ENCODE measurements around the gene MICAL3.
A peak's percentile ranks its signal among the peaks of the same experiment; 100 is the strongest.

MICAL3 gene

DNA sequence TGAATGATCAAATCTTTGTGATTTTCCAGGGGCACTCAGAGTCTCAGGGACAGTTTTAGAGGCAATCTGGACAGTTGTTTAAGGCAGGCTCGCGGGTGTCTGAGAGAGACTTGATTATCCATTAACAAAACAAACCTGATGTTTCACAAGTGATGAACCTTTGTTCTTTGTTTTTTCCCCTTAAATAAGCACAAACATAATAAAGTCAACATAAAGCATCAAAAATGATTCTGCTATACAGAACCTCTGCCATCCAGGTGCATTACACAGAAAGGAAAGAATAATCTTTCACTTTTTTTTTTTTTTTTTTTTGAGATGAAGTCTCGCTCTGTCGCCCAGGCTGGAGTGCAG, 263.2 kb downstream of the MICAL3 start:
- no peak overlapping the region for H3K27ac ChIP-seq
- H3K4me3 ChIP-seq = no peak overlapping the region
- peaks cover 25% of the 10 kb centered on the region for H3K36me3 ChIP-seq
- H3K4me1 ChIP-seq = peaks cover 39% of the 10 kb centered on the region
- H4K20me1 ChIP-seq = peaks cover 95% of the 10 kb centered on the region
- H3K27me3 ChIP-seq = no peaks in the 10 kb centered on the region
- no peak overlapping the region for H3K9ac ChIP-seq
- no peaks in the 10 kb centered on the region for H3K9me3 ChIP-seq
- no peak for TF ChIP-seq Cebpa-rat (IDR thresholded peaks at IDR 0.05)
- H3K4me2 ChIP-seq = no peak overlapping the region

DNA sequence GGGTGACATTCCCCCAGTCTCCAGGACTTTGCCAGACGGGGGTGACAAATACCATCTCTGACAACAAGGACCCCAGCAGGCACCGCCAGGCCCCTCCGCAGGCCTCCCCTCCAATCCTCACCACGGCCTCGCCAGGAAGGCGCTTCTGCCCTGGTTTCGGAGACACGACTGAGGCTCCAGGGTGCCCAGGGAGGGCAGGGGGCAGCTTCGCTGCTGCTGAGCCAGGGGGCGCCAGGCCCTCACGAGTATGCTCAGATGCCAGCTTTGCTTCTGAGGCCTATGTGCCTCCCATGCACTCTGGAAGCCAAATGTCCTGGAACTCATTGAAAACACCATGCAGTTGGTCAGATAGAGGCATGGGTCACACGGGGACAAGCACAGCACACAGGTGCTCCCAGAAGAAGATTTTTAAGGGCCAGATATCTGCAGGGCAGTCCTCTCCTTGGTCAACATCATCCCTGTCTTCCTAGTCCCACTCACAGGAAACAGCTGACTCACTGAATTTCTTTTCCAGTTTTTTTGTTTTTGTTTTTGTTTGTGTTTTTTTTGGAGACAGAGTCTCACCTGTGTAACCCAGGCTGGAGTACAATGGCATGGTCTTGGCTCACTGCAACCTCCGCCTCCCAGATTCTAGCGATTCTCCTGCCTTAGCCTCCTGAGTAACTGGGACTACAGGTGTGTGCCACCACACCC, 270.0 kb downstream of the MICAL3 start:
- Histone ChIP-seq H4K20me1 (peaks cover 91% of the 10 kb centered on the region), H3K4me2 (no peak overlapping the region), H3K4me3 (no peak overlapping the region), H3K27ac (no peak overlapping the region), H3K9me3 (no peaks in the 10 kb centered on the region), H3K4me1 (peaks cover 13% of the 10 kb centered on the region), H3K9ac (no peak overlapping the region), H3K27me3 (no peaks in the 10 kb centered on the region), H3K36me3 (peaks cover 55% of the 10 kb centered on the region)
- no peak for TF ChIP-seq Cebpa-rat (IDR thresholded peaks at IDR 0.05)

DNA sequence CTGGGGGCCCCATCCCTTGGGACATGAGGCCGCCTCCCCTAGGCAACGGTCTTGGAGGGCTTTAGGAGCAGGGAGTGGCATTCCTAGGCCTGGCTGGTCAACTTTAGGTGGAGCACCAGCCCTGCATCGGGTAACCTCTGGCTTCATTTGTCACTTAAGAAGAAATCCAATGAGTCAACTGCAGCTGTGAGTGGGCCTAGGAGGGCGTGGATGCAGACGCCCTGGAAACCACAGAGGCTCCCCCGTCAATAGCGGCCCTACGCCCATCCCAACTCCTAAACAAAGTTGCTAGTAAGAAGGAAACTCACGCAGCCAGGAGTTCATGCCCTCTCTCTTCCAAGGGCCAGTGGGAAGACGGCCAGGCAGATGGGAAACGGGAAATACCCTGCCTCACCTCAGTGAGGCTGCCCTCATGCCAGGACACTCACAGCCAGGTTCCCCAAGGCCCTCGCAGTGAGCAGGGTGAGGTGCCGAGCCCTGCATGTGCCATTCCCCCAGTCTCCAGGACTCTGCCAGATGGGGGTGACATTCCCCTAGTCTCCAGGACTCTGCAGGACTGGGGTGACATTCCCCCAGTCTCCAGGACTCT, 270.9 kb downstream of the MICAL3 start:
- TF ChIP-seq Cebpa-rat (IDR thresholded peaks at IDR 0.05) = no peak
- Histone ChIP-seq H3K4me1 (peaks cover 13% of the 10 kb centered on the region), H3K27me3 (no peaks in the 10 kb centered on the region), H3K4me2 (peak overlapping the region; percentile 24; the same call in 1 of the 2 replicates), H3K27ac (peak overlapping the region; percentile 41; the same call in 1 of the 2 replicates), H4K20me1 (peaks cover 91% of the 10 kb centered on the region), H3K9ac (0 out of 2 replicates have a peak overlapping the region, but pooled peaks have one; percentile 15), H3K9me3 (no peaks in the 10 kb centered on the region), H3K4me3 (no peak overlapping the region), H3K36me3 (peaks cover 60% of the 10 kb centered on the region)

- no peak for TF ChIP-seq Cebpa-rat (IDR thresholded peaks at IDR 0.05)
- H4K20me1 ChIP-seq = peaks cover 85% of the 10 kb centered on the region
- H3K4me2 ChIP-seq = no peak overlapping the region
- H3K4me1 ChIP-seq = peaks cover 19% of the 10 kb centered on the region
- H3K36me3 ChIP-seq = peaks cover 63% of the 10 kb centered on the region
- H3K9me3 ChIP-seq = no peaks in the 10 kb centered on the region
- H3K9ac ChIP-seq = no peak overlapping the region
- H3K27me3 ChIP-seq = no peaks in the 10 kb centered on the region
- 0 out of 2 replicates have a peak overlapping the region, but pooled peaks have one; percentile 7 for H3K27ac ChIP-seq
- no peak overlapping the region for H3K4me3 ChIP-seq
These were observed 272.8 kb downstream of the MICAL3 start for GRCh38 chr22:17751596-17751995.

- H3K9me3 ChIP-seq = no peaks in the 10 kb centered on the region
- H3K4me1 ChIP-seq = peaks cover 37% of the 10 kb centered on the region
- no peak overlapping the region for H3K27ac ChIP-seq
- peaks cover 86% of the 10 kb centered on the region for H4K20me1 ChIP-seq
- H3K9ac ChIP-seq = no peak overlapping the region
- H3K4me3 ChIP-seq = no peak overlapping the region
- H3K27me3 ChIP-seq = no peaks in the 10 kb centered on the region
- no peak overlapping the region for H3K4me2 ChIP-seq
- peaks cover 53% of the 10 kb centered on the region for H3K36me3 ChIP-seq
- no peak for TF ChIP-seq Cebpa-rat (IDR thresholded peaks at IDR 0.05)
These were observed 274.6 kb downstream of the MICAL3 start for GRCh38 chr22:17749605-17750395.

GRCh38 chr22:17748555-17749353, 275.6 kb downstream of the MICAL3 start:
- TF ChIP-seq Cebpa-rat (IDR thresholded peaks at IDR 0.05) = no peak
- H4K20me1 ChIP-seq = peaks cover 86% of the 10 kb centered on the region
- no peak overlapping the region for H3K4me3 ChIP-seq
- no peaks in the 10 kb centered on the region for H3K9me3 ChIP-seq
- no peak overlapping the region for H3K4me2 ChIP-seq
- H3K27ac ChIP-seq = no peak overlapping the region
- H3K9ac ChIP-seq = no peak overlapping the region
- peaks cover 42% of the 10 kb centered on the region for H3K4me1 ChIP-seq
- peaks cover 54% of the 10 kb centered on the region for H3K36me3 ChIP-seq
- H3K27me3 ChIP-seq = no peaks in the 10 kb centered on the region

- peaks cover 86% of the 10 kb centered on the region for H4K20me1 ChIP-seq
- peaks cover 41% of the 10 kb centered on the region for H3K4me1 ChIP-seq
- H3K36me3 ChIP-seq = peaks cover 61% of the 10 kb centered on the region
These were observed 277.4 kb downstream of the MICAL3 start for GRCh38 chr22:17746916-17747315.

GRCh38 chr22:17744430-17744829, 279.9 kb downstream of the MICAL3 start:
- Histone ChIP-seq H3K27me3 (no peaks in the 10 kb centered on the region), H3K4me2 (peak overlapping the region; percentile 63), H3K9ac (0 out of 2 replicates have a peak overlapping the region, but pooled peaks have one; percentile 4), H3K4me1 (peaks cover 41% of the 10 kb centered on the region), H3K27ac (peak overlapping the region; percentile 23; the same call in 1 of the 2 replicates), H3K36me3 (peaks cover 65% of the 10 kb centered on the region), H4K20me1 (peaks cover 80% of the 10 kb centered on the region), H3K4me3 (no peak overlapping the region), H3K9me3 (no peaks in the 10 kb centered on the region)
- no peak for TF ChIP-seq Cebpa-rat (IDR thresholded peaks at IDR 0.05)

More at GRCh38 chr22:17746916-17747315, 277.4 kb downstream of the MICAL3 start:
- TF ChIP-seq Cebpa-rat (IDR thresholded peaks at IDR 0.05) = no peak
- peak overlapping the region; percentile 15; the same call in 1 of the 2 replicates for H3K4me2 ChIP-seq
- H3K9ac ChIP-seq = no peak overlapping the region
- no peak overlapping the region for H3K27ac ChIP-seq
- no peaks in the 10 kb centered on the region for H3K27me3 ChIP-seq
- no peaks in the 10 kb centered on the region for H3K9me3 ChIP-seq
- no peak overlapping the region for H3K4me3 ChIP-seq

All from BLaER1 (cell line).